NB4 (cell line): ENCODE measurements around the gene LHX8.

Experiments used
- MYC ChIP-seq: IDR thresholded peaks from 2 replicates; pipeline ENCODE4 v1.6.1; 2011; ENCODE audit warnings: low read depth, low read length
- POLR2A ChIP-seq: IDR thresholded peaks from 2 replicates; pipeline ENCODE4 v1.6.1; 2011; ENCODE audit warnings: mild to moderate bottlenecking; ENCODE audit not compliant: insufficient read length; ENCODE audit errors: extremely low read depth
- TF ChIP-seq, protein P1 (sequence below): IDR thresholded peaks from one replicate; pipeline ENCODE4 v1.5.1; 2012; ENCODE audit warnings: low read depth, low read length
- TF ChIP-seq, protein P2 (sequence below): IDR thresholded peaks from 2 replicates; pipeline ENCODE4 v1.6.1; 2011; ENCODE audit warnings: low read depth, low read length

DNA sequence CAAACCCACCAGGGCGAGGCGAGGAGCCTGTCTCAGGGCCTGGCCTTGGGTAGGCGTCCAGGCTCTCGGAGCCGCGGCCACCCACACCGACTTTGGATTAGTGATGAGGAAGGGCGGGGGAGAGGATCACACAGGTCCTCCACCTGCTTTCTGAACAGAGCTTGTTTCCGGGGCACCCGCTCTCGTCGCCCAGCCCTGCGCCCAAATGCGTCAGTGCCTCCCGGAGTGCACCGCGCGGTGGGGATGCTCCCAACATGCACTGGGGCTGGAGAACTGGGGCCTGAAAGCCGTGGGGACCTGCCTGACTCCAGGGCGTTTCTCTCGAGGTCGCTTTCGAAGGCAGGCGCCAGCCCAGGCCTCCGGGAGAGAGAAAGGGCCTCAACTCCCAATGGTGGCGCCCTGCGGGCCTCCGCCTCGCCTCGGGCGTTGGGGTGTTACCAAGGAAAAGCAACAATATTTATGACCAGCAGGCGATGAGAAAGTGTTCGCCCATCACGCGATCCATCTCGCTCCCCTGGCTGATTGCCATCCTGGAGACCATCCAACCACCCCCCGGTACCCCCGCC is 8.9 kb upstream of the LHX8 start:
- TF ChIP-seq, protein P1, sequence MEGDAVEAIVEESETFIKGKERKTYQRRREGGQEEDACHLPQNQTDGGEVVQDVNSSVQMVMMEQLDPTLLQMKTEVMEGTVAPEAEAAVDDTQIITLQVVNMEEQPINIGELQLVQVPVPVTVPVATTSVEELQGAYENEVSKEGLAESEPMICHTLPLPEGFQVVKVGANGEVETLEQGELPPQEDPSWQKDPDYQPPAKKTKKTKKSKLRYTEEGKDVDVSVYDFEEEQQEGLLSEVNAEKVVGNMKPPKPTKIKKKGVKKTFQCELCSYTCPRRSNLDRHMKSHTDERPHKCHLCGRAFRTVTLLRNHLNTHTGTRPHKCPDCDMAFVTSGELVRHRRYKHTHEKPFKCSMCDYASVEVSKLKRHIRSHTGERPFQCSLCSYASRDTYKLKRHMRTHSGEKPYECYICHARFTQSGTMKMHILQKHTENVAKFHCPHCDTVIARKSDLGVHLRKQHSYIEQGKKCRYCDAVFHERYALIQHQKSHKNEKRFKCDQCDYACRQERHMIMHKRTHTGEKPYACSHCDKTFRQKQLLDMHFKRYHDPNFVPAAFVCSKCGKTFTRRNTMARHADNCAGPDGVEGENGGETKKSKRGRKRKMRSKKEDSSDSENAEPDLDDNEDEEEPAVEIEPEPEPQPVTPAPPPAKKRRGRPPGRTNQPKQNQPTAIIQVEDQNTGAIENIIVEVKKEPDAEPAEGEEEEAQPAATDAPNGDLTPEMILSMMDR = no peak
- TF ChIP-seq POLR2A = no peak
- TF ChIP-seq, protein P2, sequence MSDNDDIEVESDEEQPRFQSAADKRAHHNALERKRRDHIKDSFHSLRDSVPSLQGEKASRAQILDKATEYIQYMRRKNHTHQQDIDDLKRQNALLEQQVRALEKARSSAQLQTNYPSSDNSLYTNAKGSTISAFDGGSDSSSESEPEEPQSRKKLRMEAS = no peak
- no peak for TF ChIP-seq MYC
